ENCODE measurements around the gene MPO.

MPO gene

DNA sequence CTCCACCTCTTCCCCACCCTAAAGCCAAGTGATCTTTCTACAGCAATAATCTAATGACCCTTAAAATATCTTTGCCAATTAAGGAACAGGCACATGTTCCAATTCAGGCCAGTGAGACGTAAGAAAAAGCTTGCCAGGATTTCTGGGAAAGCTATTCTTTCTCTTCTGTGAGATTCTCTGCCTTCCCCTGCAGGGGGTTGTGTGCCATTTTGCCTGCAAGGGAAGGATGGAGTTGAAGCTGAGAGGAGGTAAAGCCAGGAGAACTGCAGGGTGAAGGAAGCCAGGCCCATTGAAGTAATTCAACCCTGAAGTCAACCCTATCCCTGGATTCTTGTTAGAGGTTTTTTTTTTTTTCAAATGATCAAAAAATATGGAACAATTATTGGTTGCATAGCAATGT lies 51.4 kb downstream of the MPO start:
- DNase-seq = no peak

DNA sequence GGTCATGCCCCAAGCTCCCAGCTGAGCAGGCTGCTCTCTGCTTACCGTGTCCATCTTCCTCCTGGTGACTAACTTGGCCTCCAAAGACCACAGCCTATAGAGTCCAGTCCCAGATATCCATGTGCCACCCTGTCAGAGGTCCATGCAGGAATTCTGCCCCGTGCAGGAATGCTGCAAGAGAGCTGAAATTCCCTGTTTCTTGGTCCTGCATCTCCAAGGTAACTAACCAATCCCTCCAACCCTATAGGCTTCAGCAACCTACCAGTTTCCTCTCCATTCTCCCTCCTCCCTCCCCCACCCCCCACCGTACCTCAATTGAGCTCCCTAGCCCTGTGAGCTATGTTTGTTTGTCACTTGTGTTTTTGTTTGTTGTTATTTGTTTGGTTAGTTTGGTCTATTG lies 52.1 kb downstream of the MPO start:
- DNase-seq = no peak

DNA sequence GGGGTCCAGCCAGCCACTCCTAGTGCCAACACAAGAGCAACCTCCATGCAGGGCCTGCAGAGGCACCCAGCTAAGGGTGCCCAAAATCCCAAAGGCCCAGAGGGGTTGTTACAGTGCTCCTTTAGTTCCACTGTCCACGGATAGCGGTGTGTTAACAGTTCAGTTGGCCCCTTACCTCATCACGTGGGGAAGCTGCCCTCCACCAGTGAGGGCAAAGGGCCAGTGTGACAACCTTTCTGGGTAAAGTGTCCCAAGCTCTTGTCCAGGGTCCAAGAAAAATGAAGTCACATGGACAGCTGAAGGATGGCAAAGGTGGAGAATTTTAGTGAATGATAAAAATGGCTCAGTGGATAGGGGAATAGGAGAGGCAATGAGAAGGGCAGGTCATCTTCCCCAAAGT lies 53.0 kb downstream of the MPO start:
- no peak for DNase-seq

DNA sequence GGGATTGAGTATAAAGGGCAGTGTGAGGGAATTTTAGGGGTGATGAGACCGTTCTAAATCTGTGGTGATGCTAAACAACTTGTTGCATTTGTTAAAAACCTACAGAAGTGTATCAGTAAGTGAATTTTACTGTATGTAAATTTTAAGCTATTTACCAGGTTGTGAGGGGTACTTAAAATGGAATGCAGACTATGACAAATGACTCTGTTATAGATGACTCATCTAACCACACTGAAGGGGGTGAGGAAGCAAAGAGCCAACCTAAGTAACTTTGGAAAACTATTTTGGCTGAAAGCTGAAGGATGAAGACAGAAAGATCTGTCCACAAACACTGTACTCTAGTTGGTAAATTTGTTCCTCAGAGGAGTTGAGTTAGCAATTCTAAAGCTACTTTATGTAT lies 56.4 kb downstream of the MPO start:
- DNase-seq = no peak
